Measurements from ENCODE around the gene ZNF329. TPM values are rescaled to one million over a fixed set of nuclear protein-coding genes. Genes with fewer than 3 reads are reported as not detected.
A peak's percentile ranks its signal among the peaks of the same experiment; 100 is the strongest.

ZNF329 gene
- 1 to 10 TPM; 2.3 to 6.2 (median 3.4) TPM for total RNA-seq
- 1 to 10 TPM; 2.2 to 4.1 TPM for polyA plus RNA-seq

DNA sequence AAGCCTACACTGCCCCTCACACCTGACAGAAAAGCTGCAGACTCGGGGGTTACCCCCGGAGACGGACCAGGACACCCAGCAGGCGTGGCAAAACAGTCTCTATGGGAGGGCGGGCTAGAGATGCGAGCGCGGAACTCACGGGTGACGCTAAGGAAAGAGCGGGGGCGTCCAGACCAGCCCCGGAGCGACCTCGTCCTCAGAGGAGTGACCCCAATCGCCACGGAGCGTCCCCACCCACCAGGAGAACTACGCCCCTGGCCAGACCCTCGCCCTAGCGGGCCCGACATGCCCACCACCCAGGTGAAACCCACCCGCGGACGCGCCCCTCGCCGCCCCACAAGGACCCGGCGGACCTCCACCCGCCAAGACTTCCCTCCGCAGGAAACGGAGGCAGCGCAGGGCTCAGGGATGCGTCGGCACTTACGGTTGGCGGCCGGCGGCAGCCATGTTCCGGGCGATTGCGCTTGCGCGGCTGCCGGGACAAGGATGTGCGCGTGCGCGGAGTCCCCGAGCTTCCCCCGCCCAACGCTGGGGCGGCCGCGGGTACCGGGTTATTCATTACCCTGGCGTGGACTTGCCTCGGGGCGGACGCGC is at the start of gene ZNF329:
Gene ZNF329, minus strand, starts transcription at position 462 of the 594 bp plus-strand sequence. CDS start 21,286 bp downstream, outside the sequence.
- TF ChIP-seq, protein P1, sequence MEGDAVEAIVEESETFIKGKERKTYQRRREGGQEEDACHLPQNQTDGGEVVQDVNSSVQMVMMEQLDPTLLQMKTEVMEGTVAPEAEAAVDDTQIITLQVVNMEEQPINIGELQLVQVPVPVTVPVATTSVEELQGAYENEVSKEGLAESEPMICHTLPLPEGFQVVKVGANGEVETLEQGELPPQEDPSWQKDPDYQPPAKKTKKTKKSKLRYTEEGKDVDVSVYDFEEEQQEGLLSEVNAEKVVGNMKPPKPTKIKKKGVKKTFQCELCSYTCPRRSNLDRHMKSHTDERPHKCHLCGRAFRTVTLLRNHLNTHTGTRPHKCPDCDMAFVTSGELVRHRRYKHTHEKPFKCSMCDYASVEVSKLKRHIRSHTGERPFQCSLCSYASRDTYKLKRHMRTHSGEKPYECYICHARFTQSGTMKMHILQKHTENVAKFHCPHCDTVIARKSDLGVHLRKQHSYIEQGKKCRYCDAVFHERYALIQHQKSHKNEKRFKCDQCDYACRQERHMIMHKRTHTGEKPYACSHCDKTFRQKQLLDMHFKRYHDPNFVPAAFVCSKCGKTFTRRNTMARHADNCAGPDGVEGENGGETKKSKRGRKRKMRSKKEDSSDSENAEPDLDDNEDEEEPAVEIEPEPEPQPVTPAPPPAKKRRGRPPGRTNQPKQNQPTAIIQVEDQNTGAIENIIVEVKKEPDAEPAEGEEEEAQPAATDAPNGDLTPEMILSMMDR (IDR thresholded peaks at IDR 0.05), result no peak
- ATAC-seq (peak; percentile 74 to 84 (median 82)), DNase-seq (peak; percentile 73 to 96 (median 90)), FAIRE-seq (peak; percentile 41)
- H3K36me3 ChIP-seq, result no peaks in the 10 kb centered on the region
- H3K27me3 ChIP-seq, result no peaks in the 10 kb centered on the region
- WGBS, 2 donors, result 0% methylated on average over 51 to 62 of the region's 62 CpGs
- peak within 1 kb of the TSS; percentile 59 to 68 (median 63) for H3K27ac ChIP-seq
- H3K4me3 ChIP-seq, result peak within 1 kb of the TSS; percentile 96 to 98 (median 97)
- H3K9me3 ChIP-seq, result peaks cover 0 to 3% (median 0%) of the 10 kb centered on the region in 4 donors
- intact Hi-C loops (cut with DNase I), result loop anchor here in 1 of 3 donors (10.0 kb wide), 2 partner anchors 126 to 406 kb away; partner anchors contain the start of gene ZNF776
- peaks cover 0 to 6% (median 0%) of the 10 kb centered on the region in 3 donors for H3K4me1 ChIP-seq

DNA sequence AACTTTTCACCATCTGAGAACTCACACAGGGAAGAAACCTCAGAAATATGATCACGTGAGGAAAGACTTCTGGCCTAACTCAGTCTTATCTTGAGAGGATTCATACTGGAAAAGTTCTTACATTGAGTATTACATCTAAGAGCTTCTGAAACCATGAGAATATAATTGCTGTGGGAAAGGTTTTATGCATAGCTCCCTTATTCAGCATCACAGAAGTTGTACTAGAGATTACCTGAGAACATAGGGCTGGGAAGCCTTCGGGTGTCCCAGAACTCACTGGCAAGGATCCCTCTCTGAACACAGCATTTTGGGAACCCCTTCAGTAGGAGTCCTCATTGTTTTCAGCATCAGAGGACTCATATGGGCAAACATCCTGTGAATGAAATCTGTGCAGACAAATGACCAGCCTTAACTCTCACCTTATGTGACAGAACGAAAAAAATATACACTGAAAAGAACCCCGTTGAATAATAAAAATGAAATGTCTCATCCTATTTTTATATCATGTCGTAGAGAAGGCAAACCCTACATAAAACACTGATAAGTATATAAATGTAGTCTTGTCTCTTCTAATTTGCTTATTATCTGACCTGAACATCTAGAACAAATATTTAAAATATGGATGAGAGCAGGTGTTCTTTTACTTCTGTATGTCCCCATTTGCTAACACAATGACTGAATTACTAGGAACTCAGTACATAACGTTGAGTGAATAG is 46.5 kb upstream of the ZNF329 start:
- Histone ChIP-seq H3K27ac (no peak overlapping the region), H3K36me3 (peaks cover 3 to 77% (median 22%) of the 10 kb centered on the region in 3 donors), H3K4me3 (no peak overlapping the region), H3K4me1 (no peaks in the 10 kb centered on the region), H3K9me3 (peaks cover 0 to 60% (median 24%) of the 10 kb centered on the region in 4 donors), H3K27me3 (no peaks in the 10 kb centered on the region)
- TF ChIP-seq, protein P1 (IDR thresholded peaks at IDR 0.05), result no peak
- WGBS, 2 donors, result 79 to 81% methylated on average over 6 of the region's 6 CpGs
- intact Hi-C loops (cut with DNase I), result loop anchor here in 1 of 3 donors (10.0 kb wide), 1 partner anchor 68 kb away; no protein-coding TSS in a partner anchor
- FAIRE-seq (no peak), DNase-seq (no peak), ATAC-seq (no peak)

DNA sequence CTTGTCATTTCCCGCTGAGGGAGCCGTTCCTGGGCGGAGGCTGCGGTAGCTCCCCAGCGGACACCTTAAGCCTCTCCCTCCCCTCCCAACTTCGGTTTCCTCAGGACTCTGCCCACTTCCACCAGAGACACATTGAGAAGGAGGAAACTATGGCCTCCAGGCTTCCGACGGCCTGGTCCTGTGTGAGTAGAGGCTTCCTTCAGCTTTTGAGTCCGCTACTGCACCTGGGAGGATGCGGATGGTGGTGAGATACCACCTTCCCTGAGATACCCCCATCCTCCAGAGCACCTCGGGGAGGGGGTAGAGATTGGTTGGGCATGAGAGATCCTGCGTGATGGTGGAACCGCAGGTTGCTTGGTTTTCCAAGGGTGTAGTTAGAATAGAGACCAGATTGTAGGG is 33.2 kb upstream of the ZNF329 start:
- H3K27ac ChIP-seq, result peak overlapping the region; percentile 84 to 99 (median 98)
- TF ChIP-seq, protein P1 (IDR thresholded peaks at IDR 0.05), result no peak
- H3K9me3 ChIP-seq, result peaks cover 0 to 22% (median 1%) of the 10 kb centered on the region in 4 donors
- peak overlapping the region; percentile 74 to 93 (median 84) for H3K4me3 ChIP-seq
- FAIRE-seq (no peak), ATAC-seq (no peak), DNase-seq (no peak)
- H3K27me3 ChIP-seq, result no peaks in the 10 kb centered on the region
- peaks cover 0 to 3% (median 0%) of the 10 kb centered on the region in 3 donors for H3K4me1 ChIP-seq
- WGBS, 2 donors, result 15 to 17% methylated on average over 13 of the region's 13 CpGs
- intact Hi-C loops (cut with DNase I), result no loop called here
- H3K36me3 ChIP-seq, result peaks cover 5 to 24% (median 12%) of the 10 kb centered on the region in 3 donors

DNA sequence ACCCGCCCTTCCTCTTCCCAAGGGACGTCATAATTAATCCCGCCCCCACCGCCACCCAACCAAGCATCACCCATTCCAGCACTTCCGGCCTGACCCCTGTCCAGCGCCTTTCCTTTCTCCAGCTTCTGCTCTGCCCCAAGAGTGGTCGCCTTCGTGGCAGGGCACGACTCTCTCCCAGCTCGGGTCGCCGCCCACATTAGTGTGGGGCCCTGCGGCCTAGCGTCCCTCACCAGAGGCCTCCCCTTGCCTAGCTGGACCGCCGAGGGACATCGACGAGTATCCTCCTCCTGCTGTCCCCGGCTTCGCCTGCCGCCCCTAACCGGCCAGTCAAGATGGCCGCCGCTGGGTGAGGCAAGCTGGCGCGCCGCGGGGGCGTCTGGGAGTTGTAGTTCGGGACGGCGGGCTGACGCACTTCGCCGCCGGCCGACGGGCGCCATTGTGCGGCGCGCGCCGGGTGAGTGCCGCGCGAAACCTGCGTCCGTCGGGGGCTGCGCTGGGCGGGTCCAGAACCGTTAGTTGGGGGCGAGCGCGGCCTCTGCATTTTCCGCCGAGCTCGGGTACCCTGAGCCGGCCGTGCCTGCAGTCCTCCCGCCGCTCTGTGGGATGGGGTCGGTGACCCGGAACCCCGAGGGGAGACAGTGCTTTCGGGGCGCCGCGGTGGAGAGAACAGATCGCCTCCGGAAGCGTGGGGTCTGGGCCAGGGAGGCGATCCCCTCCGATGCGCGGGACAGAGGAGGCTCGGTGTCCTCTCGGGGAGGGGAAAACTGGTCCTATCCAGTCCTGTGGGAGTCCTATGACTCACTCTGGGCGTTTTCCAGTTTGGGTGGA is 32.6 kb upstream of the ZNF329 start, which contains the start of gene ZNF274:
Gene ZNF274, plus strand, starts transcription at position 73 of the 828 bp plus-strand sequence. CDS start 905 bp downstream, outside the sequence.
- Histone ChIP-seq H3K36me3 (peaks cover 5 to 26% (median 12%) of the 10 kb centered on the region in 3 donors), H3K4me3 (peak within 1 kb of the TSS; percentile 74 to 93 (median 84)), H3K27ac (peak within 1 kb of the TSS; percentile 84 to 99 (median 98)), H3K27me3 (no peaks in the 10 kb centered on the region), H3K9me3 (peaks cover 0 to 22% (median 1%) of the 10 kb centered on the region in 4 donors), H3K4me1 (peaks cover 0 to 3% (median 0%) of the 10 kb centered on the region in 3 donors)
- ATAC-seq (peak; percentile 95 to 99 (median 96)), DNase-seq (peak; percentile 90 to 97 (median 94)), FAIRE-seq (no peak)
- intact Hi-C loops (cut with DNase I), result no loop called here
- TF ChIP-seq, protein P1 (IDR thresholded peaks at IDR 0.05), result no peak
- 1% methylated on average over 73 to 80 of the region's 80 CpGs for WGBS, 2 donors

All from pancreas (tissue), 10 donors.